ENCODE data around the gene BAZ2B. TPM values are rescaled to one million over a fixed set of nuclear protein-coding genes. Genes with fewer than 3 reads are reported as not detected.

Gene BAZ2B
- total RNA-seq, 1 experiment from 2014 or later: 54.9 TPM

GRCh38 chr2:159559034-159559433 lies 57.3 kb downstream of the BAZ2B start:
- Histone ChIP-seq H3K9ac (ENCODE audit: extremely low read depth, insufficient read length, low read length) (no peak overlapping the region), H2BK120ac (ENCODE audit: low read depth, low read length, poor library complexity, severe bottlenecking) (no peak overlapping the region), H3K27me3 (ENCODE audit: insufficient read depth, low read length) (no peaks in the 10 kb centered on the region), H2AK5ac (ENCODE audit: insufficient read length, low read length) (no peak overlapping the region), H2BK15ac (ENCODE audit: low read depth, low read length) (no peak overlapping the region), H3K56ac (ENCODE audit: insufficient read length, low read depth, low read length) (no peak overlapping the region), H3K4me2 (ENCODE audit: insufficient read depth, insufficient read length, low read length) (no peak overlapping the region), H2BK12ac (ENCODE audit: insufficient read length, low read depth, low read length) (no peak overlapping the region), H3K79me1 (ENCODE audit: insufficient read depth, low read depth, low read length, poor library complexity, severe bottlenecking) (no peaks in the 10 kb centered on the region), H3K4me1 (ENCODE audit: insufficient read depth, low read length) (no peaks in the 10 kb centered on the region), H2AFZ (ENCODE audit: low read length) (no peak overlapping the region), H3K79me2 (ENCODE audit: insufficient read depth, low read length) (peaks cover 2% of the 10 kb centered on the region; the same call in 1 of the 2 replicates), H4K8ac (replicated peaks; ENCODE audit: insufficient read length, low read depth, low read length) (no peak overlapping the region), H4K5ac (ENCODE audit: insufficient read length, low read depth, low read length) (no peak overlapping the region), H4K20me1 (ENCODE audit: control insufficient read depth, insufficient read depth, insufficient read length) (no peaks in the 10 kb centered on the region), H4K91ac (ENCODE audit: insufficient read length, low read depth, low read length) (no peak overlapping the region), H3K4ac (ENCODE audit: low read depth, low read length) (no peak overlapping the region), H3K23ac (ENCODE audit: insufficient read length, low read depth, low read length) (no peak overlapping the region), H2BK20ac (ENCODE audit: low read depth, low read length, poor library complexity, severe bottlenecking) (no peak overlapping the region), H3K9me3 (ENCODE audit: control insufficient read depth, low read depth, low read length) (no peaks in the 10 kb centered on the region), H3K27ac (ENCODE audit: insufficient read length, low read depth, low read length) (no peak overlapping the region), H3T11ph (ENCODE audit: low read length) (no peak overlapping the region), H2BK5ac (ENCODE audit: insufficient read length, low read length) (no peak overlapping the region), H3K18ac (ENCODE audit: insufficient read length, low read depth, low read length) (no peak overlapping the region), H3K14ac (ENCODE audit: insufficient read depth, low read length) (no peak overlapping the region), H3K23me2 (ENCODE audit: insufficient read length, low read depth, low read length, poor library complexity, severe bottlenecking) (no peaks in the 10 kb centered on the region)
- no peaks in the 10 kb centered on the region for H3K9me3 Mint-ChIP-seq
- no peak for DNase-seq
- no peaks in the 10 kb centered on the region for H3K27me3 Mint-ChIP-seq (ENCODE audit: low read depth)
- H3K4me3 Mint-ChIP-seq: no peak overlapping the region
- H3K4me1 Mint-ChIP-seq: peaks cover 12 to 14% of the 10 kb centered on the region in 2 experiments
- no CpG with 5 or more reads among the region's 4 CpGs for WGBS (ENCODE audit: extremely low coverage, insufficient read length, low lambda C conversion rate)
- peak overlapping the region in 2 of 3 experiments; percentile 79 to 87; a peak in 4 of 7 replicates for H3K27ac Mint-ChIP-seq
- TF ChIP-seq, protein P1, sequence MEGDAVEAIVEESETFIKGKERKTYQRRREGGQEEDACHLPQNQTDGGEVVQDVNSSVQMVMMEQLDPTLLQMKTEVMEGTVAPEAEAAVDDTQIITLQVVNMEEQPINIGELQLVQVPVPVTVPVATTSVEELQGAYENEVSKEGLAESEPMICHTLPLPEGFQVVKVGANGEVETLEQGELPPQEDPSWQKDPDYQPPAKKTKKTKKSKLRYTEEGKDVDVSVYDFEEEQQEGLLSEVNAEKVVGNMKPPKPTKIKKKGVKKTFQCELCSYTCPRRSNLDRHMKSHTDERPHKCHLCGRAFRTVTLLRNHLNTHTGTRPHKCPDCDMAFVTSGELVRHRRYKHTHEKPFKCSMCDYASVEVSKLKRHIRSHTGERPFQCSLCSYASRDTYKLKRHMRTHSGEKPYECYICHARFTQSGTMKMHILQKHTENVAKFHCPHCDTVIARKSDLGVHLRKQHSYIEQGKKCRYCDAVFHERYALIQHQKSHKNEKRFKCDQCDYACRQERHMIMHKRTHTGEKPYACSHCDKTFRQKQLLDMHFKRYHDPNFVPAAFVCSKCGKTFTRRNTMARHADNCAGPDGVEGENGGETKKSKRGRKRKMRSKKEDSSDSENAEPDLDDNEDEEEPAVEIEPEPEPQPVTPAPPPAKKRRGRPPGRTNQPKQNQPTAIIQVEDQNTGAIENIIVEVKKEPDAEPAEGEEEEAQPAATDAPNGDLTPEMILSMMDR (conservative IDR thresholded peaks at IDR 0.05): no peak
- H3K36me3 Mint-ChIP-seq (ENCODE audit: insufficient read depth in 1 of 3, low read depth in 3 of 3): no peaks in the 10 kb centered on the region; a peak in 1 of 7 replicates

All from H9 (cell line).